Measurements from ENCODE around the gene NPLOC4.

The NPLOC4 gene

GRCh38 chr17:81564778-81565177, 72.1 kb downstream of the NPLOC4 start:
- Histone ChIP-seq H3K9me3 (ENCODE audit: control insufficient read depth in 2 of 2, low read length in 2 of 2) (no peaks in the 10 kb centered on the region), H3K36me3 (ENCODE audit: control insufficient read depth in 2 of 2, insufficient read depth in 2 of 2, low read length in 2 of 2) (peaks cover 44 to 46% of the 10 kb centered on the region in 2 donors), H3K27me3 (ENCODE audit: control insufficient read depth in 1 of 2, insufficient read depth in 2 of 2, low read length in 2 of 2) (no peaks in the 10 kb centered on the region), H3K4me3 (ENCODE audit: low read length in 2 of 2) (no peak overlapping the region), H3K9ac (ENCODE audit: low read length in 2 of 2) (no peak overlapping the region), H3K4me1 (ENCODE audit: control insufficient read depth, insufficient read depth, low read length) (peaks cover 25% of the 10 kb centered on the region), H3K27ac (ENCODE audit: low read length) (no peak overlapping the region)

GRCh38 chr17:81563861-81564586, 72.9 kb downstream of the NPLOC4 start:
- no peak overlapping the region for H3K27ac ChIP-seq (ENCODE audit: low read length)
- no peak overlapping the region for H3K9ac ChIP-seq (ENCODE audit: low read length in 2 of 2)
- H3K27me3 ChIP-seq (ENCODE audit: control insufficient read depth in 1 of 2, insufficient read depth in 2 of 2, low read length in 2 of 2), result no peaks in the 10 kb centered on the region
- peaks cover 25% of the 10 kb centered on the region for H3K4me1 ChIP-seq (ENCODE audit: control insufficient read depth, insufficient read depth, low read length)
- H3K36me3 ChIP-seq (ENCODE audit: control insufficient read depth in 2 of 2, insufficient read depth in 2 of 2, low read length in 2 of 2), result peaks cover 38 to 39% of the 10 kb centered on the region in 2 donors
- no peak overlapping the region for H3K4me3 ChIP-seq (ENCODE audit: low read length in 2 of 2)
- no peaks in the 10 kb centered on the region for H3K9me3 ChIP-seq (ENCODE audit: control insufficient read depth in 2 of 2, low read length in 2 of 2)

GRCh38 chr17:81561494-81561885, 75.4 kb downstream of the NPLOC4 start:
- Histone ChIP-seq H3K4me3 (ENCODE audit: low read length in 2 of 2) (no peak overlapping the region), H3K9me3 (ENCODE audit: control insufficient read depth in 2 of 2, low read length in 2 of 2) (no peaks in the 10 kb centered on the region), H3K36me3 (ENCODE audit: control insufficient read depth in 2 of 2, insufficient read depth in 2 of 2, low read length in 2 of 2) (peaks cover 48 to 52% of the 10 kb centered on the region in 2 donors), H3K27me3 (ENCODE audit: control insufficient read depth in 1 of 2, insufficient read depth in 2 of 2, low read length in 2 of 2) (no peaks in the 10 kb centered on the region), H3K9ac (ENCODE audit: low read length in 2 of 2) (no peak overlapping the region), H3K4me1 (ENCODE audit: control insufficient read depth, insufficient read depth, low read length) (peaks cover 9% of the 10 kb centered on the region), H3K27ac (ENCODE audit: low read length) (no peak overlapping the region)

- Histone ChIP-seq H3K9me3 (ENCODE audit: control insufficient read depth in 2 of 2, low read length in 2 of 2) (no peaks in the 10 kb centered on the region), H3K9ac (ENCODE audit: low read length in 2 of 2) (no peak overlapping the region), H3K36me3 (ENCODE audit: control insufficient read depth in 2 of 2, insufficient read depth in 2 of 2, low read length in 2 of 2) (peaks cover 36 to 44% of the 10 kb centered on the region in 2 donors), H3K4me3 (ENCODE audit: low read length in 2 of 2) (no peak overlapping the region), H3K27me3 (ENCODE audit: control insufficient read depth in 1 of 2, insufficient read depth in 2 of 2, low read length in 2 of 2) (no peaks in the 10 kb centered on the region), H3K4me1 (ENCODE audit: control insufficient read depth, insufficient read depth, low read length) (no peaks in the 10 kb centered on the region), H3K27ac (ENCODE audit: low read length) (no peak overlapping the region)
Measured at GRCh38 chr17:81558941-81559806, 77.7 kb downstream of the NPLOC4 start.

- H3K27me3 ChIP-seq (ENCODE audit: control insufficient read depth in 1 of 2, insufficient read depth in 2 of 2, low read length in 2 of 2), result no peaks in the 10 kb centered on the region
- H3K9me3 ChIP-seq (ENCODE audit: control insufficient read depth in 2 of 2, low read length in 2 of 2), result no peaks in the 10 kb centered on the region
- no peak overlapping the region for H3K4me3 ChIP-seq (ENCODE audit: low read length in 2 of 2)
- H3K4me1 ChIP-seq (ENCODE audit: control insufficient read depth, insufficient read depth, low read length), result peaks cover 11% of the 10 kb centered on the region
- H3K36me3 ChIP-seq (ENCODE audit: control insufficient read depth in 2 of 2, insufficient read depth in 2 of 2, low read length in 2 of 2), result peaks cover 31 to 34% of the 10 kb centered on the region in 2 donors
- H3K9ac ChIP-seq (ENCODE audit: low read length in 2 of 2), result no peak overlapping the region
- H3K27ac ChIP-seq (ENCODE audit: low read length), result no peak overlapping the region
Measured at GRCh38 chr17:81558115-81558468, 78.8 kb downstream of the NPLOC4 start.

- Histone ChIP-seq H3K36me3 (ENCODE audit: control insufficient read depth in 2 of 2, insufficient read depth in 2 of 2, low read length in 2 of 2) (peaks cover 28 to 29% of the 10 kb centered on the region in 2 donors), H3K27ac (ENCODE audit: low read length) (no peak overlapping the region), H3K4me3 (ENCODE audit: low read length in 2 of 2) (no peak overlapping the region), H3K4me1 (ENCODE audit: control insufficient read depth, insufficient read depth, low read length) (peaks cover 14% of the 10 kb centered on the region), H3K27me3 (ENCODE audit: control insufficient read depth in 1 of 2, insufficient read depth in 2 of 2, low read length in 2 of 2) (no peaks in the 10 kb centered on the region), H3K9me3 (ENCODE audit: control insufficient read depth in 2 of 2, low read length in 2 of 2) (no peaks in the 10 kb centered on the region), H3K9ac (ENCODE audit: low read length in 2 of 2) (no peak overlapping the region)
Measured at GRCh38 chr17:81557276-81558114, 79.4 kb downstream of the NPLOC4 start.

GRCh38 chr17:81556863-81557262, 80.0 kb downstream of the NPLOC4 start:
- no peaks in the 10 kb centered on the region for H3K27me3 ChIP-seq (ENCODE audit: control insufficient read depth in 1 of 2, insufficient read depth in 2 of 2, low read length in 2 of 2)
- H3K9ac ChIP-seq (ENCODE audit: low read length in 2 of 2), result no peak overlapping the region
- H3K4me3 ChIP-seq (ENCODE audit: low read length in 2 of 2), result no peak overlapping the region
- H3K27ac ChIP-seq (ENCODE audit: low read length), result no peak overlapping the region
- peaks cover 26 to 28% of the 10 kb centered on the region in 2 donors for H3K36me3 ChIP-seq (ENCODE audit: control insufficient read depth in 2 of 2, insufficient read depth in 2 of 2, low read length in 2 of 2)
- no peaks in the 10 kb centered on the region for H3K9me3 ChIP-seq (ENCODE audit: control insufficient read depth in 2 of 2, low read length in 2 of 2)
- H3K4me1 ChIP-seq (ENCODE audit: control insufficient read depth, insufficient read depth, low read length), result peaks cover 14% of the 10 kb centered on the region

GRCh38 chr17:81556175-81556691, 80.7 kb downstream of the NPLOC4 start:
- H3K4me1 ChIP-seq (ENCODE audit: control insufficient read depth, insufficient read depth, low read length), result peaks cover 20% of the 10 kb centered on the region
- no peak overlapping the region for H3K9ac ChIP-seq (ENCODE audit: low read length in 2 of 2)
- no peaks in the 10 kb centered on the region for H3K27me3 ChIP-seq (ENCODE audit: control insufficient read depth in 1 of 2, insufficient read depth in 2 of 2, low read length in 2 of 2)
- H3K27ac ChIP-seq (ENCODE audit: low read length), result no peak overlapping the region
- no peaks in the 10 kb centered on the region for H3K9me3 ChIP-seq (ENCODE audit: control insufficient read depth in 2 of 2, low read length in 2 of 2)
- peaks cover 26 to 28% of the 10 kb centered on the region in 2 donors for H3K36me3 ChIP-seq (ENCODE audit: control insufficient read depth in 2 of 2, insufficient read depth in 2 of 2, low read length in 2 of 2)
- H3K4me3 ChIP-seq (ENCODE audit: low read length in 2 of 2), result no peak overlapping the region

- Histone ChIP-seq H3K9me3 (ENCODE audit: control insufficient read depth in 2 of 2, low read length in 2 of 2) (no peaks in the 10 kb centered on the region), H3K4me3 (ENCODE audit: low read length in 2 of 2) (peak overlapping the region; percentile 84 to 87), H3K36me3 (ENCODE audit: control insufficient read depth in 2 of 2, insufficient read depth in 2 of 2, low read length in 2 of 2) (peaks cover 22 to 25% of the 10 kb centered on the region in 2 donors), H3K27ac (ENCODE audit: low read length) (peak overlapping the region; percentile 46), H3K27me3 (ENCODE audit: control insufficient read depth in 1 of 2, insufficient read depth in 2 of 2, low read length in 2 of 2) (no peaks in the 10 kb centered on the region), H3K9ac (ENCODE audit: low read length in 2 of 2) (peak overlapping the region; percentile 51 to 70), H3K4me1 (ENCODE audit: control insufficient read depth, insufficient read depth, low read length) (peaks cover 23% of the 10 kb centered on the region)
Measured at GRCh38 chr17:81553616-81554181, 83.2 kb downstream of the NPLOC4 start.

- Histone ChIP-seq H3K4me1 (ENCODE audit: control insufficient read depth, insufficient read depth, low read length) (peaks cover 23% of the 10 kb centered on the region), H3K9ac (ENCODE audit: low read length in 2 of 2) (peak overlapping the region; percentile 51 to 70), H3K9me3 (ENCODE audit: control insufficient read depth in 2 of 2, low read length in 2 of 2) (no peaks in the 10 kb centered on the region), H3K27ac (ENCODE audit: low read length) (peak overlapping the region; percentile 46), H3K4me3 (ENCODE audit: low read length in 2 of 2) (peak overlapping the region; percentile 84 to 87), H3K27me3 (ENCODE audit: control insufficient read depth in 1 of 2, insufficient read depth in 2 of 2, low read length in 2 of 2) (no peaks in the 10 kb centered on the region), H3K36me3 (ENCODE audit: control insufficient read depth in 2 of 2, insufficient read depth in 2 of 2, low read length in 2 of 2) (peaks cover 18 to 22% of the 10 kb centered on the region in 2 donors)
Measured at GRCh38 chr17:81553018-81553615, 83.8 kb downstream of the NPLOC4 start.

Data from stomach smooth muscle (tissue), 2 donors.